PC-3 (cell line): ENCODE results near the gene CHCHD2. TPM values are rescaled to one million over a fixed set of nuclear protein-coding genes. Genes with fewer than 3 reads are reported as not detected.

Source experiments
- ATAC-seq: fragments of 200-7000 bp; cut with Tn5 transposase; 2 replicates; pipeline ENCODE4 v1.9.1; 2020; ENCODE audit warnings: mild to moderate bottlenecking, moderate library complexity
- BruUV-seq: library from RNA; stranded (reverse); fragments of 400-500 nt; replicated peaks from 2 replicates; lab custom pipeline; 2021; lab: Mats Ljungman, UMichigan
- CTCF ChIA-PET: fragments of 300-600 bp; sonication (Branson Sonifier 250); formaldehyde crosslinking; loops from one replicate; lab custom pipeline; 2022; ENCODE audit warnings: antibody characterized with exemption; lab: Charles Lee
- POLR2A ChIA-PET: fragments of 300-600 bp; sonication (Branson Sonifier 250); formaldehyde crosslinking; loops from one replicate; lab custom pipeline; 2022; ENCODE audit warnings: antibody characterized with exemption; ENCODE audit not compliant: unreplicated experiment; lab: Charles Lee
- DNase-seq: peaks from one replicate; pipeline ENCODE4 v3.0.0-alpha.2; 2015
- H2AFZ ChIP-seq: fragments of 300-600 bp; sonication (generic); 2 replicates; pipeline ENCODE4 v1.6.0; 2016; ENCODE audit warnings: antibody characterized with exemption, low read length
- H3F3A ChIP-seq: fragments of 300-600 bp; sonication (generic); one replicate; pipeline ENCODE4 v1.6.0; 2017; ENCODE audit warnings: antibody characterized with exemption, low read length, control low read depth, mild to moderate bottlenecking; ENCODE audit not compliant: unreplicated experiment
- H3K27ac ChIP-seq: fragments of 300-600 bp; sonication (generic); 2 replicates; pipeline ENCODE4 v1.5.1; 2016; ENCODE audit warnings: mild to moderate bottlenecking, low read length
- H3K27me3 ChIP-seq: fragments of 300-600 bp; sonication (generic); 2 replicates; pipeline ENCODE4 v1.6.1; 2016; ENCODE audit warnings: low read length, mixed read lengths
- H3K36me3 ChIP-seq: fragments of 300-600 bp; sonication (generic); 2 replicates; pipeline ENCODE4 v1.6.1; 2016; ENCODE audit warnings: low read depth, mixed run types, low read length, mixed read lengths
- H3K4me1 ChIP-seq: fragments of 300-600 bp; sonication (generic); 2 replicates; pipeline ENCODE4 v1.5.1; 2016; ENCODE audit warnings: low read length; ENCODE audit not compliant: insufficient read depth
- H3K4me2 ChIP-seq: fragments of 300-600 bp; sonication (generic); 2 replicates; pipeline ENCODE4 v1.6.0; 2016; ENCODE audit warnings: low read length
- H3K4me3 ChIP-seq: fragments of 300-600 bp; sonication (generic); 2 replicates; pipeline ENCODE4 v1.5.1; 2016; ENCODE audit warnings: mild to moderate bottlenecking, low read length, mixed read lengths
- H3K79me2 ChIP-seq: fragments of 300-600 bp; sonication (generic); 2 replicates; pipeline ENCODE4 v1.6.1; 2017; ENCODE audit warnings: low read length, mixed read lengths
- H3K9ac ChIP-seq: fragments of 300-600 bp; sonication (generic); 2 replicates; pipeline ENCODE4 v1.6.0; 2016; ENCODE audit warnings: mild to moderate bottlenecking, low read length
- H3K9me2 ChIP-seq: fragments of 300-600 bp; sonication (generic); replicated peaks from 2 replicates; pipeline ENCODE4 v1.6.1; 2016; ENCODE audit warnings: mixed run types, low read length, mixed read lengths
- H3K9me3 ChIP-seq: fragments of 300-600 bp; sonication (generic); 2 replicates; pipeline ENCODE4 v1.6.1; 2016; ENCODE audit warnings: low read length, mixed read lengths
- H4K20me1 ChIP-seq: fragments of 300-600 bp; sonication (generic); 2 replicates; pipeline ENCODE4 v1.6.1; 2016; ENCODE audit warnings: low read length, mixed read lengths
- CTCF ChIP-seq: fragments of 300-600 bp; sonication (generic); conservative IDR thresholded peaks from 2 replicates; pipeline ENCODE4 v1.5.1; 2017; ENCODE audit warnings: antibody characterized with exemption, low read depth, mild to moderate bottlenecking, low read length
- EZH2 ChIP-seq: fragments of 300-600 bp; sonication (generic); IDR thresholded peaks from one replicate; pipeline ENCODE4 v1.6.1; 2017; ENCODE audit warnings: antibody characterized with exemption, mild to moderate bottlenecking, low read length; ENCODE audit not compliant: unreplicated experiment
- EZH2phosphoT487 ChIP-seq: fragments of 300-600 bp; sonication (generic); IDR thresholded peaks from 2 replicates; pipeline ENCODE4 v1.6.1; 2018; ENCODE audit warnings: mild to moderate bottlenecking, antibody characterized with exemption, low read length, borderline replicate concordance
- intact Hi-C: fragments of 100-400 bp; cut with micrococcal nuclease; formaldehyde crosslinking; loops from 2 replicates; pipeline ENCODE4 v1.9.0; 2023
- total RNA-seq: library from RNA; depleted of rRNA; stranded (reverse); fragments of >200 nt; gene quantifications from 2 replicates; pipeline ENCODE4 v1.2.3, GENCODE V29; 2014

The CHCHD2 gene
- total RNA-seq, 1 experiment from 2014 or later: 578 TPM

DNA sequence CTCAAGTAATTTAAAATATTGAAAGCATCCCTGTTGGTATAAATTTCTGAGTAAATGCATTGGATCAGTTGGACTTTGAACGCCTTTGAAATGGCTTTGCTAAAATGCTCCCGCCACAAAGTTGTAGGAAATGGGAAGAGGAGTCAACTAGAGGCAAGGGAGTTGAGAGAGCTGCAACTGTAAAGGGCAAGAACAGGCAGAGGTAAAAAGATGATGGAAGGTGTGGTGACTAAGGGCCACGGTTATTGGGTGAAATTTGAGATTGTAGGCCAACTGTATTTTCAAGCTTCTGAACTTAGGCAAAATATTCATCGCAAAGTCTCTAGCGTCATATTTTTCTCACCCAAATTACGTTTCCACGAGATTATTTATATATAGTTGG, 42.8 kb downstream of the CHCHD2 start:
- Histone ChIP-seq H3K27me3 (no peaks in the 10 kb centered on the region), H3K4me1 (peaks cover 44% of the 10 kb centered on the region), H3K9me2 (no peaks in the 10 kb centered on the region), H3F3A (peaks cover 39% of the 10 kb centered on the region), H3K4me2 (peak overlapping the region; percentile 78), H3K9ac (no peak overlapping the region), H3K27ac (peak overlapping the region; percentile 60; the same call in 1 of the 2 replicates), H3K36me3 (peaks cover 41% of the 10 kb centered on the region), H3K9me3 (no peaks in the 10 kb centered on the region), H2AFZ (no peak overlapping the region), H3K4me3 (peak overlapping the region; percentile 94), H4K20me1 (peaks cover 9% of the 10 kb centered on the region; the same call in 1 of the 2 replicates), H3K79me2 (peaks cover 18% of the 10 kb centered on the region)
- POLR2A ChIA-PET: no interaction called here
- no peak for TF ChIP-seq EZH2
- no peak for TF ChIP-seq CTCF
- TF ChIP-seq EZH2phosphoT487: no peak
- ATAC-seq: peak; percentile 2; the same call in 1 of the 2 replicates
- intact Hi-C loops: no loop called here
- CTCF ChIA-PET: interaction anchor here (1.8 kb wide), 1 partner anchor 422 kb away, joined by 9 read pairs; no protein-coding TSS in a partner anchor
- BruUV-seq: no TSS peak
- peak; percentile 27 for DNase-seq

DNA sequence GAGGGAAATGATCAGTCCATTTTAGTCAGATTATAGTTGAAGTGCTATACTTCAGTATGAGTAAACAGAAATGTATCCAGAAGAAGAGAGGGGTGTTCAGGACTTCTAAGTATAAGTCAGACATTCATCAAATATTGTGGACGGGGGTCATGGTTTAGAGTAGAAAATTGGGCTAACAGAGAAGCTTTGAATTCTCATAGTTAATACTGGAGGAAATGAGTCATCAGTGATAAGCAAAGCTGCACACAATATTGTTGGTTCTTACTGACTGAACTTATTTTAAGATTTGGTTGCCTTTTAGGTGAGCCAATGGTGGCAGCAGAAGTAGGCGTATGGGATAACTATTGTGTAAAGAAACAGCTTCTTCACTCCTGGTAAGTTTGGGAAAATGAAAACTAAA, 43.9 kb downstream of the CHCHD2 start:
- peak overlapping the region; percentile 18 for H3K4me2 ChIP-seq
- DNase-seq (peak; percentile 69), ATAC-seq (peak; percentile 55)
- BruUV-seq: no TSS peak
- no peaks in the 10 kb centered on the region for H3K9me3 ChIP-seq
- peaks cover 27% of the 10 kb centered on the region for H3K79me2 ChIP-seq
- no peak overlapping the region for H3K4me3 ChIP-seq
- peaks cover 9% of the 10 kb centered on the region; the same call in 1 of the 2 replicates for H4K20me1 ChIP-seq
- peak overlapping the region; percentile 36 for H3K27ac ChIP-seq
- H2AFZ ChIP-seq: no peak overlapping the region
- H3K4me1 ChIP-seq: peaks cover 49% of the 10 kb centered on the region
- CTCF ChIA-PET: no interaction called here
- no peaks in the 10 kb centered on the region for H3K9me2 ChIP-seq
- H3K36me3 ChIP-seq: peaks cover 51% of the 10 kb centered on the region
- POLR2A ChIA-PET: no interaction called here
- H3F3A ChIP-seq: peaks cover 39% of the 10 kb centered on the region
- H3K9ac ChIP-seq: no peak overlapping the region
- intact Hi-C loops: loop anchor here (1.0 kb wide), 1 partner anchor 11 kb away; the partner anchor contains the start of genes CCT6A and PSPH
- TF ChIP-seq EZH2: no peak
- TF ChIP-seq CTCF: no peak
- TF ChIP-seq EZH2phosphoT487: no peak
- no peaks in the 10 kb centered on the region for H3K27me3 ChIP-seq

DNA sequence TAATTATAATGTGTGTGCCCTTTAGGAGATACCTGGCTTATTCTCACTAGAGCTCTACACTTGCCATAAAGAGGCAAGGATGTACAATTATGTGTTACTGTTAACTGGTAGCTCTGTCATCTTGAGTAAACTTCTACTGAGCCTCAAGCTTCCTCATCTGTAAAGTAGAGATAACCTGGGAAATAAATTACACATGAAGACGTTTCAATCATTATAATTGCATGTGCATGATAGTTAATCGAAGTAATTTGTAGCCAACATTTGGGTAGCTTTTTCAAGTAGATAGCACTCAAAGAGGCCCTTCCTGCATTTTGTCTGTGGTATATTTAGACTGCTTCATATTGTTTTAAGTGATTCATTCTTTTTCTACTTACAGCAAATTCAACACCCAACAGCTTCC, 52.3 kb downstream of the CHCHD2 start:
- Histone ChIP-seq H3K9ac (no peak overlapping the region), H3K79me2 (peaks cover 80% of the 10 kb centered on the region), H4K20me1 (peaks cover 31% of the 10 kb centered on the region), H3K4me1 (peaks cover 42% of the 10 kb centered on the region), H3K36me3 (peaks cover 58% of the 10 kb centered on the region), H2AFZ (no peak overlapping the region), H3K9me3 (no peaks in the 10 kb centered on the region), H3K4me3 (peak overlapping the region; percentile 99), H3K4me2 (peak overlapping the region; percentile 90), H3F3A (no peaks in the 10 kb centered on the region), H3K27ac (no peak overlapping the region), H3K9me2 (no peaks in the 10 kb centered on the region), H3K27me3 (no peaks in the 10 kb centered on the region)
- intact Hi-C loops: loop anchor here (5.0 kb wide), 1 partner anchor 87 kb away; no protein-coding TSS in a partner anchor
- no peak for TF ChIP-seq EZH2
- TF ChIP-seq CTCF: no peak
- TF ChIP-seq EZH2phosphoT487: no peak
- no peak for DNase-seq
- no TSS peak for BruUV-seq
- ChIA-PET POLR2A (no interaction called here), CTCF (no interaction called here)
- ATAC-seq: no peak
